HG03342 (cell line): Measurements from ENCODE around the gene PLPPR4.
"Not testable (repeated sequence)": the region's sequence is repeated elsewhere in the genome, so short reads cannot be mapped to it uniquely, and the experiment has no call there.

Source experiments
- ATAC-seq: cut with Tn5 transposase; IDR thresholded peaks from one replicate; pipeline ENCODE4 v1.9.1; 2021; ENCODE audit warnings: mild to moderate bottlenecking, moderate library complexity; ENCODE audit not compliant: unreplicated experiment

Gene PLPPR4

DNA sequence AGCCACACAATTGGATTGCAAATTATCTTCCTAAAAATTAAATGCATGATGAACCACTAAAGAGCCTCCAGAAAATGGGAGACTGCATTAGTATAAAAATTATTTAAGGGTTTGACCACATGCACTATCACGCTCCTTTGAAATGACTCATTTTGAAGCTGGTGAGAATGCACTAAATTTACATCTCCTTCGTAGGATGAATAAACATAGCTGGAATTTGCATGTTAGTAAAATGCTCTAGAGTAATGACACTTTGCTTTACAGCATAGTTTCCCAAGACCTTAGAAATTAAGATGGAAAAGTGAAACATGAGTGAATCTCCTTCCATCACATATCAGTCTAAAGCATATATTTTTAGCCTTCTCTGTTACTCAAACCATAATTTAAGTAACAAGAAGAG lies 2.4 kb downstream of the PLPPR4 start:
- ATAC-seq, result no peak

DNA sequence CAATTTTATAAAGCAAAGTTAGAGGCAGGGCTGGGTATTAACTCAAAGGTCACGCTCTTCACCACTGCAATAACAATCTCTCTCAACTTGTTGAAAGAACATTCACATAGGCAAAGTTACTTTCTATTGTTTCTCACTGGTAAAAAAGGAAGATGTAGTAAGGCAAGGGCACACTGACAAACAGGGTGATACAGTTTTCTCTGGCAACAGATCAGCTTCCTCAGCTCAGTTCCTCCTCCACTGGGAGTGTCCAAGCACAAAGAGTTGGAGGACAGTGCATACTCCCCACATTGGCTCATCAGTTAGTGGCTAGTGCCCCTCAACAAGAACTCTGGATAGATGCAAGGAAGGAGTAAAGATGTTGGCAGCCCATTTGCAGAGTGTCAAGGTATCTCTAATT lies 3.7 kb downstream of the PLPPR4 start:
- no peak for ATAC-seq

DNA sequence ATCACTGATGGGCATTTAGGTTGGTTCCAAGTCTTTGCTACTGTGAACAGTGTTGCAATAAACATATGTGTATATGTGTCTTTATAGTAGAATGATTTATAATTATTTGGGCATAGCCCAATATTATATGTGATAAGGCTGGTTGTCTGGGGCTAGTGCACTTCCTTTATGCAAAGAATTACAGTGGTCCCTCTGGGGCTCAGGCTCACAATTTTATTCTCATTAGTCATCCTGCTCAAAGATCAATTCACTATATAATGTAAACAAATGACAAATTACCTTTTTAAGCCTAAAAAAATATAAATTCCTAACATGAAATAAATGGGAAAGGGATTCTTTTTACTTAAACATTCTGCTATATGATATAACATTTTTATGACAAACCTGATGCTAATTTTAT lies 5.0 kb downstream of the PLPPR4 start:
- no peak for ATAC-seq

DNA sequence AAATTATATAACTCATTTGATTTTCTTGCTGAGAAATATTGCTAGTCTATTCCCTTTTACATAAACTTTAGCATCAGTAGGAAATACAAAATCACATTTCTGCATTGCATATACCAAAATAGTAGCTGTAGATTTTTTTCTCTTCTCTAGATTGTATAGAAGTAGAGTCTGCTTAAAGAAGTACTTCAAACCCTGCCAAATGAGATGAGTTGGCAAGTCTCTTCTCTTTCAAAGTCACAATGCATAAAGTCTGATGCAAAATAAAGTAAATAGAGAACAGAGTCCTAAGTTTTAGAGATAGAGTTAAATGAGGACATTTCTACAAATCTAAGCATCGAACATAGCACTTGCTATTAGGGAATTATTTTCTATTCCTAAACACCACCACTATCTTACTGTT lies 6.4 kb downstream of the PLPPR4 start:
- ATAC-seq, result no peak

DNA sequence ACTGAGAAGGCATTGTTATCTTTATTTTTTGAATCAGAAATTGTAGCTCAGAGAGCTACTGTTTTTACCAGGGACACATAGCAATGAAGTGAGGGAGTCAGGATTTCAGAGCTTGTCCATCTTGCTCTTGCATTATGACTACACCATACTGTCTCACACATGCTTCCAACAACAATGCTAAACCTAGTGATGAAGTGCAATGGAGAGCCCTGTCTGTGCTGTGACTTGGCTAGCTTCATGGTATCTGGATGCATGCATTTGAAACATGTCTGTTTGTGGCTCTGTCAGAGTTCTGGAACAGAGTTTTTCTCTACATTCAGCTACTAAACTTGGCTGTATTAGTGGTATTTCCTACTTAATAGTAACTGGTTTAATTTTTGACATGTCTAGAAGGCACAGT lies 7.0 kb downstream of the PLPPR4 start:
- ATAC-seq, result no peak

DNA sequence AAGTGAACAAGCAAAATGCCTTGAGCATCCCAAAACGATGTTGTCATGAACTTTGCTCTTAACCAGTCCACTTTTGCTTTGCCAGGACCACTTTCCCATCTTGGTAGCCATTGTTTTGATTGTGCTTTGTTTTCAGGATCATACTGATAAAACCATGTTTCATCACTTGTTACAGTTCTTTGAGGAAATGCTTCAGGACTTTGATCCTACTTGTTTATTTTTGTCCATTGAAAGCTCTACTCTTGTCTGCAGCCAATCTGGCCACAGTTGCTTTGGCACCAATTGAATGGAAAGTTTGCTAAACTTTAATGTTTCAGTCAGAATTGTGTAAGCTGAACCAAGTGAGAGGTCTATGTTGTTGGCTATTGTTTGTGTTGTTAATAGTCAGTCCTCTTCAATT lies 12.8 kb downstream of the PLPPR4 start:
- ATAC-seq, result no peak

DNA sequence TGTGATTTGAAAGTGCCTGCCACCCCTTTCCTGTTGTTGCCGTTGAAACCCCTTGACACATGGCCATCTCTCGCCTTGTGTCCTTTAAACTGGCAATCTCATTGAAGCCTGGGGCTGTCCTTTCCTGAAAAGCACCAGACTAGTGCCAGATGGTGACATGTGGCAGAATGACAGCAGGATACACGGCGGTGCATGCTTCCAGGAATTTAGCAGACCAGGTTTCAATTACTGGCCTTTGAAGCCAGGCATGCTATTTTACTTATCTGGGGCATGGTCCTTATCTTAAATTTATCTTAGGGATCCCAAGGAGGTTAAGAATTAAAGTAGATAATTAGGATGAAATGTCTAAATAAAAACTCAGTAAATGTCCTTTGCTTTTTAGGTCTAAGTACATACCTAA lies 15.2 kb downstream of the PLPPR4 start:
- ATAC-seq, result no peak

DNA sequence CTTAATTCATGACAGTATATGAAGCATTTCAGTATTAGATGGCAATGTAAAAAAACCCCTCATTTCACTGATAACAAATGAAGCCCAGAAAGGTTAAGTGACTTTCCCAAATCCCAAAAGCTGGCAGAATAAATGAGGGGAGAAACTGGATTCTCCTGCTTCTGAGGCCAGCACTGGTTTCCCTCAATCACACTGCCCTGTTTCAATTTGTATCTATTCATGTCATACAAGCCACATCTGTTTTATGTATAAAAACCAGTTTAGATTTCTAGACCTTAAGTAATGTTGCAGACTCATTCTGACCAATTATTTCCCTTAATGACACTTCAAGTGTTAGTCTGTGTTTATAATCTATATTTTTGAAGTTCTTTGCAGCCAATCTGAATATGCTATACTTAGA lies 16.8 kb downstream of the PLPPR4 start:
- no peak for ATAC-seq

DNA sequence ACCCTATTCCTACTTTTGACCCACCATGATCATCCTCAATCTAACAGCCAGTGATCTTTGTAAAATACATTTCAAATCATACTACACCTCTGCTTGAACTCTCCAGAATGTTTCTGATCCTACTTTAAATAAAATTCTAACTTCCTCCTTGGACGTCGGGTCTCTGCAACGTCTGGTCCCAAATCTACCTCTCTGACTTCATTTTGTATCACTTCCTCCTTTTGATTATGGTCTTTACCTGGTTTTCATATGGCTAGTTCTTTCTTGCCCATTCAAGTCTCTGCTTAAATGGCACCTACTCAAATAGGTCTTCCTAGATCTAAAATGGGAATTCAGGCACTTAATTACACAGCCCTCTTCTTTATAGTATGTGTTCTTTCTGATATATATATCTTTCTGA lies 18.2 kb downstream of the PLPPR4 start:
- no peak for ATAC-seq

DNA sequence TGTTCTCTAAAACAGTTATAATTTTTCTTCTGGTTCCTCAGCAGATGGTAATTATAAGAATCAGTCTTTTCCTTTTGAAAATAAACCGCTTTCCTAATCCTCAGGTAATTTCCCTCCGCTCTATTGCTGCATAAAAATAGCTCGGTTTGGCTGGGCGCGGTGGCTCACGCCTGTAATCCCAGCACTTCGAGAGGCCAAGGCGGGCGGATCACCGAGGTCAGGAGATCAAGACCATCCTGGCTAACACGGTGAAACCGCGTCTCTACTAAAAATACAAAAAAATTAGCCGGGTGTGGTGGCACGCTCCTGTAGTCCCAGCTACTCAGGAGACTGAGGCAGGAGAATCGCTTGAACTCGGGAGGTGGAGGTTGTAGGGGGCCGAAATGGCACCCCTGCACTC lies 19.2 kb downstream of the PLPPR4 start:
- not testable (repeated sequence) for ATAC-seq

DNA sequence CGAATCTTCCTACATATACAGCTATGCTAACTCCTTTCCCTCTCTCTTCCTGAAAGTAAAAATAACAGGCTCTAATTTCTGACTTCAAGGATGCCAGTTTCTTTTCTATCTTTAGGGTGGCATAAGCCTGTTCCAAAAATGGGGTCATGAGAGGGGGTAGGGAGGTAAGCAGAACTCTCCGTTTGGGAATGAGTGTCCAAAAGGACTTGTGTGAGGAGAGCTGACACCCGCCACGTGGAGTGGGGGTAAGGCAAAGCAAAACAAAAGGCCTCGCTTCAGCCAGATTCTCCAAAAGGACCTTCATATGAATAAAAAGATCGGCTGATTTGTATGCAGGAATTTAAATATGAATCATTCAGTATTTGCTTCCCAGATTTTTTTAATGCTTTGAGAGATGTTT lies 28.6 kb downstream of the PLPPR4 start:
- ATAC-seq, result no peak

DNA sequence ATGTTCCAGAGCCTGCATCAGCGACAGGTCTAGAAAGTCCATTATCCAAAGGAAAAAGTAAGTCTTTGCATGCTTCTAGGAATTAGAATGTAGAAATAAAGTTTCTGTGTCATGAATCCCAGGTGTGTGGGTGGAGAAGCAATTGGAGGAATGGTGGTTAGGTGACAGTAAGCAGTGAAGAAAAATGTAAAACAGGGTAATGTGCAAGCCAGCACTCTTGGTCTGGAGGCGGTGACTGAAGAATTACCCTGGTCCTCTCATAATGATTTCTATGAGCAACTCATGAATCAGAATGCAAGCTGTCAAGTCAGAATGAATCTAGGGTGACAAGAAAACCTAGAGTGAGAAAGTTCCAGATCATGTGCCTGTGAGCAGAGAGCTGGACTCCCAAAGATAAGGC lies 33.6 kb downstream of the PLPPR4 start:
- no peak for ATAC-seq

DNA sequence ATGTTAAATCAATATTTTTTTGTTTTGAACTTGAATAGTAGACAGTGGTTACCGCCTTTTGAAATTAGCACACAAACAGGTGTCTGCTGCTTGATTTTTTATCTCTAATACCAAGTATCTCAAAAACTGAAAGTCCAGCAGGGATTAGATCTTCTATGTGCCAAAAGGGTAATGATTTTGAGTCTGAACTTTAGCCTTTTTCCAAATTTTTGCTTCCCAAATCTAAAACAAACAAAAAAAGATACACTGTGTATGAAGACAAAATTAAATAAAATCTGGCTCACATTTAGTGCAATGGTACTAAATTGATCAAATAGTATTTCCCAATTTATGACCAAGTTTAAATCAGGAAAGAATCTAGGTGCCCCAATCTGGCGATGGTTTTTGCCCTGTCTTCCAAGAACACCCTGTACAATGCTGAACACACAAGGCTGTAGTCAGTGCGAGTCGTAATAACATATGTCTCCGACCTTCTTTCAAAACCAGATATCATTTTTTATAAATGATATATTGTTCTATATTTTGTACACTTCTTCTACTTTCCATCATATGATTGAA lies 40.5 kb downstream of the PLPPR4 start:
- no peak for ATAC-seq

DNA sequence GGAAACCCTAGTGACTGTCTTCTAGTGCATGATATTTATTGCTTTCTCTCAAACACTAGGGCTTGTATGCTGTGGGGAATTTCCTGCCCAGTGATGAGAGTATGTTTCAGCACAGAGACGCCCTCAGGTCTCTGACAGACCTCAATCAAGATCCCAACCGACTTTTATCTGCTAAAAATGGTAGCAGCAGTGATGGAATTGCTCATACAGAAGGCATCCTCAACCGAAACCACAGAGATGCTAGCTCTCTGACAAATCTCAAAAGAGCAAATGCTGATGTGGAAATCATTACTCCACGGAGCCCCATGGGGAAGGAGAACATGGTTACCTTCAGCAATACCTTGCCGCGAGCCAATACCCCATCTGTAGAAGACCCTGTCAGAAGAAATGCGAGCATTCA lies 41.3 kb downstream of the PLPPR4 start:
- ATAC-seq, result no peak

DNA sequence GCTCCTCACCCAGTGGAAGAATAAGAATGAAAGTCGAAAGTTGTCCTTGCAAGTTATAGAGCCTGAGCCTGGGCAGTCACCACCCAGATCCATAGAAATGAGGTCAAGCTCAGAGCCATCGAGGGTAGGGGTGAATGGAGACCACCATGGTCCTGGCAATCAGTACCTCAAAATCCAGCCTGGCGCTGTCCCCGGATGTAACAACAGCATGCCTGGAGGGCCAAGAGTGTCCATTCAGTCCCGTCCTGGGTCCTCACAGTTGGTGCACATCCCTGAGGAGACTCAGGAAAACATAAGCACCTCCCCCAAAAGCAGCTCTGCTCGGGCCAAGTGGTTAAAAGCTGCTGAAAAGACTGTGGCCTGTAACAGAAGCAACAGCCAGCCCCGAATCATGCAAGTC lies 41.8 kb downstream of the PLPPR4 start:
- no peak for ATAC-seq

DNA sequence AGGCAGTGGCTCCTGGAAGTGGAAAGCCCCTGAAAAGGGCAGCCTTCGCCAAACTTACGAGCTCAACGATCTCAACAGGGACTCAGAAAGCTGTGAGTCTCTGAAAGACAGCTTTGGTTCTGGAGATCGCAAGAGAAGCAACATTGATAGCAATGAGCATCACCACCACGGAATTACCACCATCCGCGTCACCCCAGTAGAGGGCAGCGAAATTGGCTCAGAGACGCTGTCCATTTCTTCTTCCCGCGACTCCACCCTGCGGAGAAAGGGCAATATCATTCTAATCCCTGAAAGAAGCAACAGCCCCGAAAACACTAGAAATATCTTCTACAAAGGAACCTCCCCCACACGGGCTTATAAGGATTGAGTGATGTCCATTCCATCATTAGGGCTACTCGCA lies 42.4 kb downstream of the PLPPR4 start:
- no peak for ATAC-seq

DNA sequence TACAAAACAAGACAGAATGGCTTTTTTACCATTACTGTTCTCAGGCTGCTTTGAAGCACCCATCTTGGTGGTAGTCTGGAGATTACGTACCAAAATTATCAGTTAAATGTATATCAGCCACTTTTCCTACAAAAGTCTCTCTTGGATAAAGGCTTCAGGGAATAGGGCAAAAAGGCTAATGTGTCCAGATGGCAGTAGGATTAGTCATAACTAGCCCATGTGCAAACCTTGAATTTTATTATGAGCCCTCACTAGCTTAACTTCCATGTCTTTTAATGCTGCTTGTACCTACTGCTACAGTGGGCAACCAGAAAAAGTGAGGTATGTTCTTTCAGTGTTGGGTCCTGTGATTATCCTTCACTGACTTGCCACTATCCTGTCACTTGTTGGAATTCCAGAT lies 51.0 kb downstream of the PLPPR4 start:
- no peak for ATAC-seq

DNA sequence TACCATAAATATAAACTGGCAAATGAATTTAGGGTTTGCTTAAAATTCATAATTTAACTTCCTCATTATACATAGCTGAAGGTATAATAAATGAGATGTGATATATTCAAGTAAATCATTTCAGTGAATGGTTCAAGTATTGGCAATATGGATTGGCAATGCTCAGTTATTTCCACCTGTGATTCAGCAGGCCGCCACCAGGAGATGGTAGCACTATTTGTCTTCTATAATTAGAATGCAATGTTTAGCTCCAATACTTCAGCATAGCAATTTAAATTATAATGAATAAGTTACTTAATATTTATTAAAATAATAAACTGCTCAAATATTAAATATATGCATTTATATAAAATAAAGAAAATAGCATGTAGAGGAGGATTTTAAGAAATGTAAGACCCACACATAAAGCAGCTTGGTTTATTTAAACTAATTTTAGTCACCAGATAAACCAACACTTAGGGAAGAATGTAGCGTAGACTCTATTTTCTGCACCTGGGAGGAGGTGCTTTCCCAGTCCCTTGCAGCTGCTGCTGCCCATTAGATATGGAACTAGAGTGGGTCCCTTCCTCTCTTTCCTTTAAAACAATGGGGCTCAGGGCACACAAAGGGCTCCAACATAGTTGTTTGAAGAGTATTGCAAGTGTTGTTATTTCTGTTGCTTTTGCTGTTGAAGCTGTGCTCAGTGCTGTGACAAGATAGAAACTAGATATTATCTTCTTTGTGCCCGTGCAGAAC lies 62.1 kb downstream of the PLPPR4 start:
- no peak for ATAC-seq

DNA sequence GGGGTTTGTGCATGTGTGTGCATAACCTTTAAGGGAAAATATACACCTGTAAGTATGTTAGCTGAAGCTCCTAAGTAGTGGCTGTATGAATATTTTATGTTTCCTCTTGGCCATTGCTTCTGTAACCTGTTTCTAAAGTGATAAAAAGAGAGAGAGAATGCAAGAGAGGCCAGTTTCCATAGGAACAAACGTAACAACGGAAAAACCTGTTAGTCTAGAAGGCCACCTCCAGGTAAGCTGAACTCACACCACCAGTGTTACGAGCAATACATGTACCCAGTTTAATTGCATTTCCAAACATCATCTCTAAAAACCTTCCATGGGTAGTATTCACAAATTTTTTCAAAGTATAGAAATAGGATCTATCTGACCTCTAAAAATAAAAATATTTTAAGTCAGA lies 63.1 kb downstream of the PLPPR4 start:
- no peak for ATAC-seq

DNA sequence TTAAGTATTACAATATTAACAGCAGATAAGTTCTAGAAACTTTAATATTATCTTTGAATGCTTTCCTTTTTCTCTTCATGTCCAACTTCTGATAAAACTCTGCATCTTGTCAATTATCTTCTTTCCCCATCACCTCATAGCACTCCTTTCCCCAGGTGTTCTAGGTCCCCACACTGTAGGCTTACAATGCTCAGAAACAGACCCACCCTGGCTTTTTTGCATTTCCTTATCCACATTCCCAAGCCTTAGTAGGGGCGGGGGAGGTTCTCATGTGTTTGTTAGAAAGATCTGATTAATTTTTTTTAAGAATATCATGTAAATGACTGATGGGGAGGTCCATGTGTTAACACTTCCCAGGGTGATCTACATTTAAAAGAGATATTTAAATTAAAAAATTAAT lies 63.9 kb downstream of the PLPPR4 start:
- ATAC-seq, result no peak

DNA sequence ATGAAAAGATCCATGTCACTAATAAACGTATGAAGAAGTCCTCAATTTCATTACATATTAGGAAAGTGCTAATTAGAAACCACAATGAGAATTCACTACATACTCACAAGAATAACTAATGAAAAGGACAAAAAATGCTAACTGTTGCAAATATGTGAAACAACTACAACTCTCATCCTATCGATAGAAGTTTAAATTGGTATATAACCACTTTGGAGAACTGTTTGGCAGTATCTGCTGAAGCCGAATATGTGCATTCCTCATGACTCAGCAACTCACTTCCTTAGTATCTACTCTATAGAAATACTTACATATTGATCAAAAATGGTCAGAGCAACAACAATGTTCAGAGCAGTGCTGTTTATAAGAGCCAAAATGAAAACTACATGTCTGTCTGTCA lies 66.8 kb downstream of the PLPPR4 start:
- no peak for ATAC-seq

DNA sequence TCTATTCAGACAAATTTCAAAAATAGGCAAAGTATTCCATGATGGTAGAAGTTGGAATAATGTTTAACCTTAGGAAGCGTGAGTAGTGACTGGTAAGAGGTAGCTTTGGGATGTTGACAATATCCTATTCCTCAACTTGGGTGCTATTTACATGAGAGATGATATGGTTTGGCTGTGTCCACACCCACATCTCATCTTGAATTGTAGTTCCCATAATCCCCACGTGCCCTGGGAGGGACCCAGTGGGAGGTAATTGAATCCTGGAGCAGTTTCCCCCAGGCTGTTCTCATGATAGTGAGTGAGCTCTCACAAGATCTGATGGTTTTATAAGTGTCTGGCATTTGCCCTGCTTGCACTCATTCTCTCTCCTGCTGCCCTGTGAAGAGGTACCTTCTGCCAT lies 67.3 kb downstream of the PLPPR4 start:
- ATAC-seq, result no peak

DNA sequence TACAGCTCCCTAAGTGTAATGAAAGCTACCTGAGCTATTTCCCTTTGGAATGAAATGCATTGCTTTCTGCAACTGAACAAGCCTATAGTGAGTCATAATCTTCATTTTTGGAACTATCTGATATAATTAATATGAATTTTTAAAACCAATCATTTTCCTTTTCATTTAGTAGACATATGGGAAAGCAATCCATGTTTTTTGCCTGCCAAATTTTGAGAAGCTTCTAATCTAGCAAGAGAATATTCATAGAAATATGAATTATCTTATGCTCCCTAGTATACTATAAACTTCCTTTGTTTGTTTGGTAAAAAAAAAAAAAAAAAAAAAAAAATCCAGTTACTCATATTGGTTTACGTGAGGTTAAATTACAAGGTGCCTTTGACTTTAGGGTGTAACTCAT lies 68.3 kb downstream of the PLPPR4 start:
- ATAC-seq, result no peak
